H1 (cell line): Measurements from ENCODE around the gene NOXO1. TPM values are rescaled to one million over a fixed set of nuclear protein-coding genes. Genes with fewer than 3 reads are reported as not detected.

Experiments
- CHD1 ChIP-seq: IDR thresholded peaks from 2 replicates; pipeline ENCODE4 v1.6.1; 2012; ENCODE audit warnings: low read depth, low read length, improper control_type of control experiment
- CREB1 ChIP-seq: IDR thresholded peaks from 2 replicates; pipeline ENCODE4 v1.6.1; 2012; ENCODE audit warnings: inconsistent platforms
- HDAC2 ChIP-seq, 2 experiments: fragments of 300-600 bp in 1 of 2; sonication (generic) in 1 of 2; IDR thresholded peaks; 2 replicates each; pipeline ENCODE4 v1.6.1; 2011 to 2012; ENCODE audit warnings: low read depth in 2 of 2, low read length in 2 of 2, mild to moderate bottlenecking in 2 of 2, moderate library complexity in 2 of 2, borderline replicate concordance in 1 of 2, inconsistent platforms in 1 of 2
- HDAC6 ChIP-seq: IDR thresholded peaks from one replicate; pipeline ENCODE4 v1.7.1; 2012; ENCODE audit warnings: low read depth, mild to moderate bottlenecking, inconsistent platforms, low read length, moderate library complexity
- KDM5A ChIP-seq: fragments of 200-600 bp; IDR thresholded peaks from 2 replicates; pipeline ENCODE4 v1.7.1; 2012; ENCODE audit warnings: mild to moderate bottlenecking, low read length, inconsistent platforms, mixed read lengths
- POLR2AphosphoS5 ChIP-seq: IDR thresholded peaks from 2 replicates; pipeline ENCODE4 v1.6.1; 2011; ENCODE audit warnings: low read depth, low read length
- POU5F1 ChIP-seq: IDR thresholded peaks from 2 replicates; pipeline ENCODE4 v1.6.1; 2011; ENCODE audit warnings: low read depth, mild to moderate bottlenecking, low read length, moderate library complexity
- RBBP5 ChIP-seq: IDR thresholded peaks from 2 replicates; pipeline ENCODE4 v1.7.1; 2012; ENCODE audit warnings: low read depth, mild to moderate bottlenecking, inconsistent platforms, low read length, moderate library complexity, borderline replicate concordance
- RFX5 ChIP-seq: IDR thresholded peaks from 2 replicates; pipeline ENCODE4 v1.6.1; 2011; ENCODE audit warnings: low read depth, low read length, improper control_type of control experiment, borderline replicate concordance
- RNF2 ChIP-seq: fragments of 200-900, 300-1000 bp; sonication (generic); IDR thresholded peaks from 2 replicates; pipeline ENCODE4 v1.7.1; 2016; ENCODE audit warnings: borderline replicate concordance, low read depth, mild to moderate bottlenecking, antibody characterized with exemption, low read length; ENCODE audit not compliant: poor library complexity, severe bottlenecking; ENCODE audit errors: missing control alignments
- SIN3A ChIP-seq, 2 experiments: IDR thresholded peaks in 1 of 2; conservative IDR thresholded peaks in 1 of 2; 2 replicates each; pipeline ENCODE4 v1.6.1; 2011 to 2012; ENCODE audit warnings: low read length in 2 of 2, improper control_type of control experiment in 1 of 2, low read depth in 1 of 2, mild to moderate bottlenecking in 1 of 2
- SP2 ChIP-seq: IDR thresholded peaks from 2 replicates; pipeline ENCODE4 v1.6.1; 2012; ENCODE audit warnings: mild to moderate bottlenecking, low read length, inconsistent platforms
- SUZ12 ChIP-seq: fragments of 200-600 bp; sonication (generic); IDR thresholded peaks from 2 replicates; pipeline ENCODE4 v1.6.1; 2012; ENCODE audit warnings: mild to moderate bottlenecking, inconsistent platforms, low read length, moderate library complexity, mixed read lengths
- TAF1 ChIP-seq: IDR thresholded peaks from 2 replicates; pipeline ENCODE4 v1.6.1; 2011; ENCODE audit warnings: mild to moderate bottlenecking, low read depth, low read length
- TBP ChIP-seq: IDR thresholded peaks from 2 replicates; pipeline ENCODE4 v1.6.1; 2011; ENCODE audit warnings: low read depth, low read length, improper control_type of control experiment
- USF2 ChIP-seq: IDR thresholded peaks from 2 replicates; pipeline ENCODE4 v1.6.1; 2011; ENCODE audit warnings: low read length, improper control_type of control experiment
- YY1 ChIP-seq: IDR thresholded peaks from 2 replicates; pipeline ENCODE4 v1.6.1; 2011; ENCODE audit warnings: low read depth, mild to moderate bottlenecking, low read length
- ZNF274 ChIP-seq: IDR thresholded peaks from 2 replicates; pipeline ENCODE4 v1.7.0; 2012; ENCODE audit warnings: low read length, borderline replicate concordance; ENCODE audit errors: extremely low read depth
- polyA plus RNA-seq, 7 experiments: library from polyadenylated mRNA; depleted of rRNA in 3 of 7; stranded (reverse) in 5 of 7; unstranded in 2 of 7; fragments of >200 nt in 5 of 7; fragments of 200-250 nt in 2 of 7; gene quantifications; 1 replicate in 5 of 7; 2 replicates in 1 of 7; 4 replicates in 1 of 7; pipeline versions ENCODE4 v1.2.1 to v1.2.3, GENCODE V29; 2011 to 2013; ENCODE audit warnings: missing spikeins in 2 of 7, mixed read lengths in 2 of 7
- total RNA-seq: library from RNA; stranded (reverse); fragmentation: NEBNext Ultra II Directional; extraction: Animal tissue kit (Norgen Biotek cat#: 25700); gene quantifications from 2 replicates; pipeline ENCODE4 v1.2.1, GENCODE V29; 2021
- TF ChIP-seq, protein P1 (sequence below): IDR thresholded peaks from 2 replicates; pipeline ENCODE4 v1.6.1; 2012; ENCODE audit warnings: inconsistent platforms

NOXO1 gene
- total and polyA plus RNA-seq, 2 of the 8 experiments (the other 6 are each of a cell fraction or from before 2014, with no cell fraction given) = 1.3 to 2.5 TPM

DNA sequence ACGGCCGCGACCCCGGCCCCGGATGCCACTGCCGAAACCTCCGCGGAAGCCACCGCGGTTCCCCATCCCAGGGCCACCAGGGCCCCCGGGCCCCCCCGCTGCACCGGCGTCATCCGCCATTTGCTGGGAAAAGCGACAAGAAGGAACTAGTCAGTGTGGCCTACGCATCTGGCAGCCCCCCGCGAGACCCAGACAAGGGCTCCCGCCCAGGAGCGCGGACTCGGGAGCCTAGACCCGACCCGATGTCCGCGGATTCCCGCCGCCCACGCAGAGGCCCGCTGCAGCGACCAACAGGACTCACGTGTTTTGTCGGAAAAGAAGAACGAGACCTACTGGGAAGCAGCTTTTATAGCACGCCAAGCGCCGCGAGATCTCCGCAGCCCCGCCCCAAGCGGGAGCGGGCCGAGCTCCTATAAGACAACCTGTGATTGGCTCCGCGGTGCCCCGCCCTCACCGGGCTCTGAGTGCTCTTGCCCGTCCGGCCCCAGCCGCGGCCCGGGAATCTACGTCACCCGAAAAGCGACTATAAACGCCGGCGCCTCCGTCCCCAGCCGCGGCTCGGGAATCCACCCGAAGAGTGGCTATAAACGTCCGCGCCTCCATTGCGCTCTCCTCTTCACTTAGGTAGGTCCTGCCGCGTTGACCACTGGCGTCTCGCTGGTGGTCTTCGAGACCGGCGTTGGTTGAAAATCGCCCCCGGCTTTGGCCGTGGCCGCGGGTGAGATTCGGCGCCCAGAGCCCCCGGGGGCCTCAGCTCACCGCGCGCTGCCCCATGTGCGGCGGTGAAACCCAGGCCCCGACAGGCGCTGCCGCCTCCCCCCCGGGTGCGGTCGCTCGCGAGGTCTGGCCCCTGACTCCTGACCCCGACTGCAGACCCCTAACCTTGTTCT, 16.5 kb downstream of the NOXO1 start, which contains the start of gene RPS2 (continued):
- TF ChIP-seq KDM5A (peak; percentile 80), HDAC6 (no peak), USF2 (no peak), SUZ12 (no peak), SIN3A (conservative IDR thresholded peaks at IDR 0.05 in 1 of 2, IDR thresholded peaks at IDR 0.05 in 1 of 2; ENCODE audit: low read depth in 1 of 2, low read length in 2 of 2) (peak in 1 of 2 experiments; percentile 51; a peak in 2 of 4 replicates), POU5F1 (no peak), SP2 (no peak), RBBP5 (peak; percentile 75; the same call in 1 of the 2 replicates), RNF2 (no peak), CREB1 (peak; percentile 95), ZNF274 (no peak), RFX5 (no peak), CHD1 (peak; percentile 59; the same call in 1 of the 2 replicates), YY1 (peak; percentile 69; the same call in 1 of the 2 replicates), POLR2AphosphoS5 (peak; percentile 100), HDAC2 (IDR thresholded peaks at IDR 0.05; ENCODE audit: borderline replicate concordance in 1 of 2, low read depth in 2 of 2, low read length in 2 of 2) (peak in 1 of 2 experiments; percentile 17; a peak in 1 of 4 replicates), TAF1 (peak; percentile 100), TBP (peak; percentile 98)
- TF ChIP-seq, protein P1, sequence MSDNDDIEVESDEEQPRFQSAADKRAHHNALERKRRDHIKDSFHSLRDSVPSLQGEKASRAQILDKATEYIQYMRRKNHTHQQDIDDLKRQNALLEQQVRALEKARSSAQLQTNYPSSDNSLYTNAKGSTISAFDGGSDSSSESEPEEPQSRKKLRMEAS = peak; percentile 78
